GM10847 (cell line): Measurements from ENCODE around the gene DNAJC6.

Experiments
- POLR2A ChIP-seq: IDR thresholded peaks from 2 replicates; pipeline ENCODE4 v1.6.1; 2011; ENCODE audit not compliant: insufficient read length; ENCODE audit errors: extremely low read depth

Gene DNAJC6

DNA sequence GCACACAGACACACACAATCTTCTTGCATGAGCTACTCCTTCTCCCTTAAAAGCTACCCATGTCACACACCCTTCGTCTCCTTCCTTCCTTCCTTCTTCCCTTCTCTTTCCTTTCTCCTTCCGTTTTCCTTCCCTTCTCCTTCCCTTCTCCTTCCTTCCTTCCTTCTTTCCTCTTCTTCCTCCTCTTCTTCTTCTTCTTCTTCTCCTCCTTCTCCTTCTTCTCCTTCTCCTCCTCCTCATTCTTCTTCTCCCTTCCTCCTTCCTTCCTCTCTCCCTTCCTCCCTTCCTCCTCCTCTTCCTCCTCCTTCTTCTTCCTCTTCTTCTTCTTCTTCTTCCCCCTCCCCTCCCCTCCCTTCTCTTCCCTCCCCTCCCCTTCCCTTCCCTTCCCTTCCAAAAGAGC is 59.1 kb downstream of the DNAJC6 start:
- TF ChIP-seq POLR2A: no peak

- no peak for TF ChIP-seq POLR2A
Measured at GRCh38 chr1:65371544-65371943, 62.2 kb downstream of the DNAJC6 start.

- no peak for TF ChIP-seq POLR2A
Measured at GRCh38 chr1:65372557-65372956, 63.2 kb downstream of the DNAJC6 start.

DNA sequence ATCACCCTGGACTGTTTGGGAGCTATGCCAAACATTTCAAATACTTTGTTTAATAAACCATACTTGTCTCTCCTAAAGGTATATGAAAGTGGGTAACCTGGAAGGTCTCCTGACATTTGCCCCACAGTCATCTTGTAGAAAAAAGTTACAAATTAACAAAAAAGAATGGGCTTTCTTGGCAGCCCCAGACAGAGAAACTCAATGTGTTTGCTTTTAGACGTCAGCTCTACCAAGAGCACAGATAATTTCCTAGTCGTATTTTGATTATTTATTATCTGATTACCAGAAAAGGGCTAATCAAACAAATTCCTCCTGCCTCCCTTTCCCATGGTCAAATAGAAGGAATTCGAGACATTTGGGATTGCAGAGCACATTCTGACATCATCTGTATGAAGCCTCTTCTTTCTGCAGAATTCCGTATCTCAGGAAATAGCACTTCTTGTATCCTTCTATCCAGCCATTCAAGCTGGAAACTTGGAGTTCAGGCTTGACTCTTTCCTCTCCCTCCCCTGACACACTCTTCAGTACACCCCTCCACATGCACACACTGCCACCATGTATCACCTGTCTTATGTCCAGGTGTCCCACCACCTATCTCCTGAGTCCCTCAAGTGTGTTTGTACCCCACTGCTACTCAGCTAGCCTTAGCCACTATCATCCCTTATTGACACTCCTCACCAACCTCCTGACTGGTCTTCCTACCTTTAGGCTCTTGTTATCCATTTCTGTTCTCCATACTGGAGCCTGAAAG is 68.3 kb downstream of the DNAJC6 start:
- no peak for TF ChIP-seq POLR2A

GRCh38 chr1:65378247-65378946 is 69.1 kb downstream of the DNAJC6 start:
- TF ChIP-seq POLR2A: no peak

DNA sequence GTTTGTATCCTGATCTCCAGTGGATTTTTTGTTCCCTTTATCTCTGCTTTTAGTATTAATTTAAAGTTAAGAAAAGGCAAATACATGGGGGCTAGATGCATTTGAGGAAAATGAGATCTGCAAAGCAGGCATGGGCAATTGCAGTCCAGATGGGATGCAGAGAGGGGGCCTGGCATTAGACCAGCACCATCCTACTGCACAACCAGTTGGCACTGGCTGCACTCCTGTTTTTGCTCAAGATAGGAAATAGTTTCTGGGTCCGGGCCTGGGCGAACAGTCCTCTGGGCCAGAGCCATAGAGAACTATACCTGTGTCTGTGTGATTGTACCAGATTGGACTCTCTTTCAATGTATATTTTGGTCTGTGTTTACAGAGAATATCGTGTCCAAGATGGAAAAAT is 77.1 kb downstream of the DNAJC6 start:
- TF ChIP-seq POLR2A: no peak

- TF ChIP-seq POLR2A: no peak
Measured at GRCh38 chr1:65387821-65388220, 78.5 kb downstream of the DNAJC6 start.

GRCh38 chr1:65388908-65389695 is 79.8 kb downstream of the DNAJC6 start:
- no peak for TF ChIP-seq POLR2A

DNA sequence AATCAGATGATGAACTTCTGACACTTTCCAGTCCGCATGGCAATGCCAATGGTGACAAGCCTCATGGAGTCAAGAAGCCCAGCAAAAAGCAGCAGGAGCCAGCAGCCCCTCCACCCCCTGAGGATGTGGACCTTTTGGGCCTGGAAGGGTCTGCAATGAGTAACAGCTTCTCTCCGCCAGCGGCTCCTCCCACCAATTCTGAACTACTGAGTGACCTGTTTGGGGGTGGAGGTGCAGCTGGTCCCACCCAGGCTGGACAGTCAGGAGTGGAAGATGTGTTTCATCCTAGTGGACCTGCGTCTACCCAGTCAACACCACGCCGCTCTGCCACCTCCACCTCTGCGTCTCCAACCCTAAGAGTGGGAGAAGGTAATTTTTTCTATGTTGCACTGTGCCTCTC is 83.2 kb downstream of the DNAJC6 start:
- no peak for TF ChIP-seq POLR2A

- TF ChIP-seq POLR2A: no peak
Measured at GRCh38 chr1:65393347-65393746, 84.0 kb downstream of the DNAJC6 start.

DNA sequence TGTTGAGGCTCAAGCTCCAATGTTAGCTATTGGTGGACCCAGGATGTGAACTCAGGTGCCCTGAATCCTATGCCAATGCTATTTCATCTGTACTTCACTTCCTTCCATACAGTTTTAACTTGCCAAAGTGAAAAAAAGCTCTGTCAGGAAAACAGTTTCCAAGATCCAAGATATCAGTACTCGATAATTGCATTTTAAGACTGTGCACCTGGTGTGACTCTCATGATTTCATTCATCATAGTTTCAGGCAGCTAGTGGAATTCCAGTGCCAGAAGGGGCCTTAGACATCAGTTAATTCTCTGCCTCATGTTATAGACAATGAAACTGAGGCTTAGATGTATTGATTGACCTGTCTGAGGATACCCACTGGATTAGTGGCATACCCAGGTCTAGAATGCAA is 84.6 kb downstream of the DNAJC6 start:
- no peak for TF ChIP-seq POLR2A

GRCh38 chr1:65395887-65396612 is 86.7 kb downstream of the DNAJC6 start:
- TF ChIP-seq POLR2A: no peak

- no peak for TF ChIP-seq POLR2A
Measured at GRCh38 chr1:65398083-65398482, 88.7 kb downstream of the DNAJC6 start.

DNA sequence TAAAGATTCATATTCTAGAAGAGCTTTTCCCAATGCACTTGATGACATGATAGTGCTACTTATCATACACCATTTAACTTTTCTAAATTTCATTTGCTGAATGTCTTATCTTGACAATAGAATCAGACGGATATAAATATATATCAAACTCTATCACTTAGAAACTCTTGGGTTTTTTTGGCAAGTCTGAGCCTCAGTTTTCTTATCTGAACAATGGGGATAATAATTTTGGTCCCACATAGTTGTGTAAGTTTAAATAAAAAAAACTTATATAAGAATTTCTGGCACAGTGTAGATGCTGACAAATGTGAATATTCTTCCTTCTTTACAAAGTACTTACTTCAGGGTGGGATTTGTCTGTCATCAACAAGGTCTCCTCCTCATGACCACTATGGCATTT is 89.7 kb downstream of the DNAJC6 start:
- no peak for TF ChIP-seq POLR2A

DNA sequence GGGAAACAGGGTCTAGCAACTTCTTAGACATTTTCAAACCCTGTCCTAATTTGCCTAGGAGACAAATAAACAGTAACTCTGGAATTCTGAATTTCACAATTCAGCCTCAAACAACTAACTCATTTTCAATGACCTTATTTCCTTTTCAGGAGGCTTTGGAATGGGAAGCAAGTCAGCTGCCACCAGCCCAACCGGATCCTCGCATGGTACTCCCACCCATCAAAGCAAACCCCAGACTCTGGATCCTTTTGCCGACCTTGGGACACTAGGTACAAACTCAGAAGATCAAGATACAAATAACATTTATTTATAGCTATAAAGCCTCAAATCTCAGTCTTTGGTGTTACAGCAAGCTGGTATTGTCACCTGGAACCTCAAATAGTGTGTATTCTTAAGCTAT is 92.3 kb downstream of the DNAJC6 start:
- TF ChIP-seq POLR2A: no peak
